ENCODE data around the gene PHTF2.
"Not testable (repeated sequence)": the region's sequence is repeated elsewhere in the genome, so short reads cannot be mapped to it uniquely, and the experiment has no call there.

PHTF2 gene

DNA sequence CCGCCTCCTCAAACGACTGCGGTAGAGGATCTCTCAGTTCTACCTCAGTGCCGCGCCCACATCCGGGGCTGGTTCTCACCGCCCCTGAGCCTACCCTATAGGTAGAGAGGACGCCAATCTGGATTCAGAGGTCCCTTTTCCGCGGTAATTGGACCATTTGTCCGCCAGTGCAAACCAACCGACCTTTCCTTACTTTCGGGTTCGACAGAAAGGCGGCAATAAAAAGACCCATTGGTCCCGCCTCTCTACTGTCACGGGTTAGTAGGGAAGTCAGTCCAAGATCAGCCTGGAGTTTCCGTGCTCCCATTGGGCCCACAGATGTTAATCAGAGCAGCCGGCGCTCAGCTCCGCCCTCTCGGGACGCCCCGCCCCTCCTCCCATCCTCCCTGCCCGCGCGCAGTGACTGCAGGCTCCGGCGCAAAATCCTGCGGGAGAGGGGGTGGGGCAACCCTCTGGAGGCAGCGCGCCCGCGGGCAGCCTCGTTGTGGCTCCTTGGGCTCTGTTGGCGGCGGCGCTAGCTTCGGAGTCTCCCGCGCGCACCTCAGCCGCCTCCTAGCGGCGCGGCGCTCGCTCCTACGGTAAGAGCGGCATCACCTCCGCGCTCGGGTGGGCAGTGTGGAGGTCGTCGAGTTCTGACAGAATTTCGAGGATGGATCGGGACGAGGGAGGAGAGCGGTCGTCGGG, at the start of gene PHTF2, which contains the start of gene TMEM60:
TSS of gene PHTF2 (plus strand) at position 380 of the 684 bp plus-strand sequence.
TSS of gene TMEM60 (minus strand) at position 41 of the 684 bp plus-strand sequence. CDS start 4,061 bp downstream, outside the sequence.
- DNase-seq = peak; percentile 100

GRCh38 chr7:77752016-77752415, 46.6 kb upstream of the PHTF2 start:
- no peak for DNase-seq

DNA sequence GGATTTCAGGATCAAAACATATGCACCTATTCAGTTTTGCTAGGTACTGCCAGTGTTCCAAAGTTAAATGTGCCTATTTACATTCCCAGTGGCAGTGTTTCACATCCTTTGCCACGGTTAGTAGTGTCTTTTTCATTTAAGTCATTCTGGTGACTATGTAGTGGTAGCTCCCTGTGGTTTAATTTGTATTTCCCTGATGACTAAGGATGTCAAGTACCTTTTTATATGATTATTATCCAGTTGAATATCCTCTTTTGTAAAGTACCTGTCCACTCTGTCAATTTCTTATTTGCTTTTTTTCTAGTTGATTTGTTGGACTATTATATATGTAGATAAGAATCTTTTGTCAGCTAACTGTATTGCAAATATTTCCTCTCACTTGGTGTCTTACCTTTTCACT, 45.4 kb upstream of the PHTF2 start:
- DNase-seq = peak; percentile 45

- no peak for DNase-seq
Observed at GRCh38 chr7:77757589-77757988, 41.0 kb upstream of the PHTF2 start.

- peak; percentile 5 for DNase-seq
Observed at GRCh38 chr7:77759294-77759889, 39.2 kb upstream of the PHTF2 start.

- DNase-seq = no peak
Observed at GRCh38 chr7:77760809-77761453, 37.6 kb upstream of the PHTF2 start.

DNA sequence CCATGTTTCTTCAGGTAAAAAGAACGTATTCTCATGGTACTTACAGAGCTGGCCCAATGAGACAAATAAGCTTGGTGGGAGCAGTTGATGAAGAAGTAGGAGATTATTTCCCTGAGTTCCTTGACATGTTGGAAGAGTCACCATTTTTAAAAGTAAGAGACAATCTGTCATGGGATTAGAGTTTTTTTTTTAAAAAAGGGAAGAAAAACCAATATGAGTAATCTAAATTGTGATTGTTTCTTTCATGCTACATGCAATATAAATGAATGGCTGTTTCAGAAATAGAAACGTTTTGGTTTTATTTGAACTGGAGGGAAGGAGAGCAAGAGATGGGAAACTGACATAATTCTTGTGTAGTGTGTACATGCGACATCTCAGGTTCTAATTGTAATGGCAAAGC, 33.1 kb upstream of the PHTF2 start:
- DNase-seq = no peak

- DNase-seq = no peak
Observed at GRCh38 chr7:77765906-77766800, 32.4 kb upstream of the PHTF2 start.

DNA sequence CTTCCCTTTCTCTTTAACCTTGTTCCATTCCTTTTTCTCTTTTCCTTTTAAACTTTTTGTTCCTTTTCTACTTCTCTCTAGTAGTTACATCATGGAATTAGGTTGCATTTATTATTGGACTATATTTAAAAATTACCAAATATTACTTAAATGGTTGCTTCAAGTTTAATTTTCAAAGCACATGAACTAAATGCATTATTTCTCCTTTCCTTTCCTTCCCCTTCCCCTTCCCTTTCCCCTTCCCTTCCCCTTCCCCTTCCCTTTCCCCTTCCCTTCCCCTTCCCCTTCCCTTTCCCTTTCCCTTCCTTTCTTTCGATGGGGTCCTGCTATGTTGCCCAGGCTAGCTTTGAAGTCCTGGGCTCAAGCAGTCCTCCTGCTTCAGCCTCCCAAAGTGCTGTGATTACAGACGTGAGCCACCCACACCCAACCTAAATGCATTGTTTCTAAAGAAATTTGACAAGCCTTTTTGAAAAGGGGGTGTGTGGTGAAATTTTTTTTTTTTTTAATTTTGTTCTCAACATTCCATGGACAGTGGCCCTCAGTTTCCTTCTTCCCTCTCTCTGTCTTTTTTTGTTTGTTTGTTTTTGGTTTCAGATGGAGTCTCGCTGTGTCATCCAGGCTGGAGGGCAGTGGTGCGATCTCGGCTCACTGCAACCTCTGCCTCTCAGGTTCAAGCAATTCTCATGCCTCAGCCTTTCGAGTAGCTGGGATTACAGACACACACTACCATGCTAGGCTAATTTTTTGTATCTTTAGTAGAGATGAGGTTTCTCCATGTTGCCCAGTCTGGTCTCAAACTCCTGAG, 31.6 kb upstream of the PHTF2 start:
- no peak for DNase-seq

DNA sequence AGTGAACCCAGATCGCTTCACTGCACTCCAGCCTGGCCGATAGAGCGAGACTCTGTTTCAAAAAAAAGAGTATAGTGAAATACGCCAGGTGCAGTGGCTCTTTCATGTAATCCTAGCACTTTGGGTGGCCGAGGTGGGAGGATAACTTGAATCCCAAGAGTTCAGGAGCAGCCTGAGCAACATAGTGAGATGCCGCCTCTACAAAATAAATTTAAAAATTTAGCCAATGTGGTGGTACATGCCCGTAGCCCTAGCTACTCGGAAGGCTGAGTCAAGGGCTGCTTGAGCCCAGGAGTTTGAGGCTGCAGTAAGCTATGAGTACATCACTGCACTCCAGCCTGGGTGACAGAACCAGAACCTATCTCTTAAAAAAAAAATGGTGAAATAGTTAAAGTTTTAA, 28.3 kb upstream of the PHTF2 start:
- DNase-seq = no peak

GRCh38 chr7:77771901-77772300, 26.7 kb upstream of the PHTF2 start:
- no peak for DNase-seq

DNA sequence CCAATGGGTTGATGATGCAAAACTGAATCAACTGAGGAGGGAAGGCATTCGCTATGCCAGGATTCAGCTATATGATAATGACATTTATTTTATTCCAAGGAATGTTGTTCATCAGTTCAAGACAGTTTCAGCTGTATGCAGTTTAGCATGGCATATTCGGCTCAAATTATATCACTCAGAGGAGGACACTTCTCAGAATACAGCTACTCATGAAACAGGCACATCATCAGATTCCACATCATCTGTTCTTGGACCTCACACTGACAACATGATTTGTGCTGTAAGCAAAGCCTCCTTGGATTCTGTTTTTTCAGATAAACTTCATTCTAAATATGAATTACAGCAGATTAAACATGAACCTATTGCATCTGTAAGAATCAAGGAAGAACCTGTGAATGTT, 20.0 kb upstream of the PHTF2 start:
- DNase-seq = no peak

- DNase-seq = no peak
Observed at GRCh38 chr7:77782383-77782782, 16.2 kb upstream of the PHTF2 start.

- no peak for DNase-seq
Observed at GRCh38 chr7:77783111-77783510, 15.5 kb upstream of the PHTF2 start.

DNA sequence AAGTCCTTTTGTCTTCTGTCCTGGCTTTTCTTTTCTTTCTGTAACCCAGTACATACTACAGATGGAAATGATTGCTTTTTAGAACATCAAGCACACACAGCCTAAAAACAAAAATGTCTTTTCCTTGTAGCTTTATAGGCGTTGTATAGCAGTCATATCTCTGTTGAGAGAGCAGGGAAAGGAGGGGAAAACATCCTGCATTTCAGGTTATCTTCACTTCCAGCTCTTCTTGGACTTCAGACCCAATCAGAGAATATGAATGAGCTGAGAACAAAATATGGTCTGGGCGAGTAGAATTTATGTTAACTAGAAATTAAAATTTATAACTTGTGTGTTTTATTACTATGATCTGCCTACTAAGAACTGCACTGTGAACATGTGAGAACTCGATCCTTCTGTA, 15.0 kb upstream of the PHTF2 start:
- peak; percentile 45 for DNase-seq

DNA sequence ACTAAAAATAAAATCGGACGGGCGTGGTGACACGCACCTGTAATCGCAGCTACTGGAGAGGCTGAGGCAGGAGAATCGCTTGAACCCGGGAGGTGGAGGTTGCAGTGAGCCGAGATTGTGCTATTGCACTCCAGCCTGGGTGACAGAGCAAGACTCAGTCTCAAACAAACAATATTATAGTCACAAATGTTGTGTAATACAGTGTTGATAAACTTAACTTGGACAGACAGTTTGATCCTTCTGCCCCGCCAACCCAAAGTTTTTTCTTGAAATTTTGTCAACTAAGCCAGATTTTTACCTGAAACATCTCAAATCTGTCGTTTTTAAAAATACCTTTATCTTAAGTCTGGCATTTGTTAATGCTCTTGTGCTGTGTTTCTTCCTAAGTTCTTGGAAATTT, 14.1 kb upstream of the PHTF2 start:
- DNase-seq = not testable (repeated sequence)

- DNase-seq = no peak
Observed at GRCh38 chr7:77786018-77786417, 12.6 kb upstream of the PHTF2 start.

GRCh38 chr7:77786741-77787140, 11.8 kb upstream of the PHTF2 start:
- no peak for DNase-seq

DNA sequence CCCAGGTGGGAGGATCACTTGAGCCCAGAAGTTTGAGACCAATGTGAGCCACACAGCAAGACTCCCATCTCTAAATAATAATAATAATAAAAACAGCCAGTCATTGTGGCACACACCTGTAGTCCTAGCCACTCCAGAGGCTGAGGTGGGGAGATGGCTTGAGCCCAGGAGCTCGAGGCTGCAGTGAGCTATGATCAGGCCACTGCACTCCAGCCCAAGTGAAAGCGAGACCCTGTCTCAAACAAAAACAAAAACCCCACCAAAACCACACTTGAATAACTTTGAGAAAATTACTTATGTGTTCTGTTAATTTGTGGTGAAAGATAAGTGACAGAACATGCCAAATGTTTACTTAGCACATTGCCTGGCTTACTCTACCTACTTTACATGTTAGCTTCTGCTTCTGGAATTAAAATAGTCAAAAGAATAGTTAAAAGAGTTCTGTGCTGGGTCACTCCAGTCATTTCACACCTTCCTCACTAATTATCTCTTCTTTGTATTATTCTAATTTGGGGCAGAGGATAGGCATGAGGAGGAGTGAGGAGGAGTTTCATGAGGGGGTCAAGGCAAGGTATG, 10.2 kb upstream of the PHTF2 start:
- no peak for DNase-seq

DNA sequence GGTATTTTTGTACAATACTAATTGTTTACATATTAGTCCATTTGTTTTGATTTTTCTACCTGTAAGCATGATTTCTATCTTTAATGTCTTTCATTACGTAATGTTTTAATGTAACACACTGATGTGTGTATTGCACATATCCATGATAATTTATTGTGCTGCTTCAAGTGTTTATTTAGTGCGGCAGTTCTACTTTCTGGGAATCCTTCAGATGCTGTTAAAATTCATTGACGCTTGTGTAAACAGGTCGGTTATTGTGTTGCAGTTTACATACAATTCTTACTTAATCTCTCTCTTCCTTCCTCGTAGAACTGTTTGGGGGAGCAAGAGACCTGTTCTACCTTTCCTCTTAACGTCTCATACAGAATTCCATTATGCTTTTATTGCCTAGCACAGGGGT, 7.2 kb upstream of the PHTF2 start:
- DNase-seq = peak; percentile 86

DNA sequence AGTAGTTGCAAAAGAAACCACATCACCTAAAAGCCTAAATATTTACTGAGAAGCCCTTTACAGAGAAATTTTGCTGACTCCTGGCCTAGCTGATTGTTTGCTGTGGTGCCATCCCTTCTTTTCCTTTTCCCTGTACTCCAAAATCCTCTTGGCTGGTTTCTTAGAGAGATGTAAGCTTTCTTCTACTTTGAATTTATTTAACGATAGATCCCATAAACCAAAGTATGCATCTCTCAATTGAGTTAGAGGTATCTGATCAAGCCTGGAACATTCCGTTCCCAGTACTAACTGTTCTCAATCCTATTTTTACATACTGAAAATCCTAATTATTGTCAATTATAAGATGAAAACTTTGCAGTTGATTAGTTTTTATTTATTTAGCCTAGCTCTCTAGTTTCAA, 6.6 kb upstream of the PHTF2 start:
- no peak for DNase-seq

GRCh38 chr7:77794000-77794399, 4.6 kb upstream of the PHTF2 start:
- no peak for DNase-seq
